Measurements from ENCODE around the gene ECE2. TPM values are rescaled to one million over a fixed set of nuclear protein-coding genes. Genes with fewer than 3 reads are reported as not detected.

The ECE2 gene
- total and polyA plus RNA-seq, 2 experiments from 2014 or later, result not detected

GRCh38 chr3:184314700-184315542 lies 39.1 kb downstream of the ECE2 start:
- Histone ChIP-seq H3K27me3 (no peaks in the 10 kb centered on the region), H3K4me1 (ENCODE audit: insufficient read depth) (peaks cover 28% of the 10 kb centered on the region), H3K4me2 (peak overlapping the region; percentile 98), H3K9me3 (ENCODE audit: low read depth) (no peaks in the 10 kb centered on the region), H2AFZ (peak overlapping the region; percentile 6), H3K4me3 (peak overlapping the region; percentile 98), H3K27ac (peak overlapping the region; percentile 98), H3K79me2 (peaks cover 52% of the 10 kb centered on the region), H4K20me1 (ENCODE audit: insufficient read depth, poor library complexity, severe bottlenecking) (peaks cover 47% of the 10 kb centered on the region), H3K36me3 (replicated peaks; ENCODE audit: insufficient read depth, low read depth) (no peaks in the 10 kb centered on the region), H3K9me2 (replicated peaks; ENCODE audit: insufficient read depth) (no peaks in the 10 kb centered on the region)
- 0% methylated on average over 9 of the region's 89 CpGs for WGBS (ENCODE audit: low lambda C conversion rate, missing lambda C conversion rate)
- TF ChIP-seq EZH2phosphoT487 (IDR thresholded peaks at IDR 0.05; ENCODE audit: low read depth, severe bottlenecking, unreplicated experiment) (no peak), EZH2 (IDR thresholded peaks at IDR 0.05; ENCODE audit: borderline replicate concordance) (no peak), CTCF (IDR thresholded peaks at IDR 0.05; ENCODE audit: poor library complexity) (no peak)
- DNase-seq (ENCODE audit: low spot score), result peak; percentile 90

- H3K9me3 ChIP-seq (ENCODE audit: low read depth), result no peaks in the 10 kb centered on the region
- H2AFZ ChIP-seq, result peak overlapping the region; percentile 6
- DNase-seq (ENCODE audit: low spot score), result no peak
- H3K4me2 ChIP-seq, result peak overlapping the region; percentile 98
- H3K27ac ChIP-seq, result peak overlapping the region; percentile 98
- no peaks in the 10 kb centered on the region for H3K36me3 ChIP-seq (replicated peaks; ENCODE audit: insufficient read depth, low read depth)
- peaks cover 53% of the 10 kb centered on the region for H4K20me1 ChIP-seq (ENCODE audit: insufficient read depth, poor library complexity, severe bottlenecking)
- peaks cover 28% of the 10 kb centered on the region for H3K4me1 ChIP-seq (ENCODE audit: insufficient read depth)
- H3K27me3 ChIP-seq, result no peaks in the 10 kb centered on the region
- peaks cover 55% of the 10 kb centered on the region for H3K79me2 ChIP-seq
- 6% methylated on average over 4 of the region's 6 CpGs for WGBS (ENCODE audit: low lambda C conversion rate, missing lambda C conversion rate)
- H3K4me3 ChIP-seq, result peak overlapping the region; percentile 98
- H3K9me2 ChIP-seq (replicated peaks; ENCODE audit: insufficient read depth), result no peaks in the 10 kb centered on the region
- TF ChIP-seq EZH2 (IDR thresholded peaks at IDR 0.05; ENCODE audit: borderline replicate concordance), result no peak
- TF ChIP-seq CTCF (IDR thresholded peaks at IDR 0.05; ENCODE audit: poor library complexity), result no peak
- no peak for TF ChIP-seq EZH2phosphoT487 (IDR thresholded peaks at IDR 0.05; ENCODE audit: low read depth, severe bottlenecking, unreplicated experiment)
Measured at GRCh38 chr3:184315543-184315867, 39.7 kb downstream of the ECE2 start.

GRCh38 chr3:184315871-184316661 lies 40.2 kb downstream of the ECE2 start:
- H3K4me1 ChIP-seq (ENCODE audit: insufficient read depth), result peaks cover 28% of the 10 kb centered on the region
- H3K36me3 ChIP-seq (replicated peaks; ENCODE audit: insufficient read depth, low read depth), result no peaks in the 10 kb centered on the region
- no peaks in the 10 kb centered on the region for H3K9me3 ChIP-seq (ENCODE audit: low read depth)
- peaks cover 60% of the 10 kb centered on the region for H3K79me2 ChIP-seq
- no peaks in the 10 kb centered on the region for H3K27me3 ChIP-seq
- TF ChIP-seq EZH2phosphoT487 (IDR thresholded peaks at IDR 0.05; ENCODE audit: low read depth, severe bottlenecking, unreplicated experiment) (no peak), CTCF (IDR thresholded peaks at IDR 0.05; ENCODE audit: poor library complexity) (no peak)
- peak overlapping the region; percentile 98 for H3K4me3 ChIP-seq
- peak overlapping the region; percentile 98 for H3K4me2 ChIP-seq
- peak; percentile 37 for DNase-seq (ENCODE audit: low spot score)
- H4K20me1 ChIP-seq (ENCODE audit: insufficient read depth, poor library complexity, severe bottlenecking), result peaks cover 59% of the 10 kb centered on the region
- H2AFZ ChIP-seq, result no peak overlapping the region
- 26% methylated on average over 16 of the region's 16 CpGs for WGBS (ENCODE audit: low lambda C conversion rate, missing lambda C conversion rate)
- peak overlapping the region; percentile 98 for H3K27ac ChIP-seq
- no peaks in the 10 kb centered on the region for H3K9me2 ChIP-seq (replicated peaks; ENCODE audit: insufficient read depth)

Measured in hepatocyte (in vitro differentiated cells).